Panc1 (cell line): ENCODE data around the gene FTSJ3.

Experiments
- CTCF ChIP-seq: fragments of 450-650 bp; IDR thresholded peaks from 2 replicates; pipeline ENCODE4 v1.5.1; 2017; ENCODE audit warnings: mild to moderate bottlenecking
- POLR2AphosphoS5 ChIP-seq: IDR thresholded peaks from 2 replicates; pipeline ENCODE4 v1.6.1; 2012; ENCODE audit warnings: mild to moderate bottlenecking, low read depth, low read length, moderate library complexity
- REST ChIP-seq, 2 experiments: IDR thresholded peaks; 2 replicates each; pipeline ENCODE4 v1.6.1; 2011 to 2012; ENCODE audit warnings: low read depth in 2 of 2, control low read depth in 1 of 2, low read length in 1 of 2, mild to moderate bottlenecking in 1 of 2, moderate library complexity in 1 of 2; ENCODE audit not compliant: insufficient read depth in 1 of 2
- SIN3A ChIP-seq: IDR thresholded peaks from 2 replicates; pipeline ENCODE4 v1.6.1; 2012; ENCODE audit warnings: low read depth, mild to moderate bottlenecking, low read length, moderate library complexity, borderline replicate concordance; ENCODE audit not compliant: insufficient read depth
- TCF7L2 ChIP-seq: IDR thresholded peaks from 2 replicates; pipeline ENCODE4 v1.6.1; 2011; ENCODE audit warnings: mild to moderate bottlenecking, low read depth, low read length, inconsistent platforms

GRCh38 chr17:63853260-63853659, 25.8 kb upstream of the FTSJ3 start:
- TF ChIP-seq POLR2AphosphoS5, result no peak
- no peak for TF ChIP-seq CTCF
- TF ChIP-seq SIN3A, result no peak
- no peak for TF ChIP-seq REST (IDR thresholded peaks at IDR 0.05; ENCODE audit: insufficient read depth in 1 of 2, low read depth in 2 of 2, low read length in 1 of 2)
- no peak for TF ChIP-seq TCF7L2
